ENCODE measurements around the gene KCNJ2. TPM values are rescaled to one million over a fixed set of nuclear protein-coding genes. Genes with fewer than 3 reads are reported as not detected.

KCNJ2 gene
- total and polyA plus RNA-seq, 4 donors = 0.47 to 2.7 (median 1.4) TPM

DNA sequence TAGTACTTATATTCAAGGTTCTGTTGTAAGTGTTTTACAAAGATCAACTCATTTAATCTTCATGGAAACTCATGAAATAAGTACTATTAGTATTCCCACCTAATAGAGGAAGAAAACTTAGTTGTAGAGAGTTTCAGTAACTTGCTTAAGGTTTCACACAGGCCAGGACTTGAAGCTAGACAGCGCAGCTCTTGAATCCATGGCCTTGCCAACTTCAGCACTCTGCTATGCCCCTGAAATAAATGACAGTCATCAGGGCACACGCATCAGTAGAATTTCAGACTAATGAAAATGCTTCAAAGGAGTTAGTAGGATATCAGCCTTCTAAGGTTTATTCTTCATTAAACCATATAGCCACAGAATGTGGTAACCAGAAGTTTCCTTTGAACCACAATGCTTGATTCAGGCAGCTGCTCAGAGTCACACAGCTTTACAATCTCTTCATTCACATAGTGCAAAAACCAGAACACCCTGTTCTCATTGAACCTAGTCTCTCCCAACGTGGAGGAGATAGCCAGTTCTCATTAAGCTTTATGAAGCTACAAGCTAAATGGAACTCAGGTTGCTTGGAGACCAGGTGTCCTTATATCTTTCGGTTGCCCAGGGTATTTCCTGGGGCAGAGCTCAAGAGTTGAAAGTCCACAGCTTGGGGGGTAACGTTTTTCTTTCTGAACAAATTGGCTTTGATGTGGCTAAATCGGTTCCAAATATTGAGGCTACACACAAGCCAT, 39.7 kb downstream of the KCNJ2 start:
- TF ChIP-seq HNF4A (conservative IDR thresholded peaks at IDR 0.05) = no peak
- TF ChIP-seq, protein P1, sequence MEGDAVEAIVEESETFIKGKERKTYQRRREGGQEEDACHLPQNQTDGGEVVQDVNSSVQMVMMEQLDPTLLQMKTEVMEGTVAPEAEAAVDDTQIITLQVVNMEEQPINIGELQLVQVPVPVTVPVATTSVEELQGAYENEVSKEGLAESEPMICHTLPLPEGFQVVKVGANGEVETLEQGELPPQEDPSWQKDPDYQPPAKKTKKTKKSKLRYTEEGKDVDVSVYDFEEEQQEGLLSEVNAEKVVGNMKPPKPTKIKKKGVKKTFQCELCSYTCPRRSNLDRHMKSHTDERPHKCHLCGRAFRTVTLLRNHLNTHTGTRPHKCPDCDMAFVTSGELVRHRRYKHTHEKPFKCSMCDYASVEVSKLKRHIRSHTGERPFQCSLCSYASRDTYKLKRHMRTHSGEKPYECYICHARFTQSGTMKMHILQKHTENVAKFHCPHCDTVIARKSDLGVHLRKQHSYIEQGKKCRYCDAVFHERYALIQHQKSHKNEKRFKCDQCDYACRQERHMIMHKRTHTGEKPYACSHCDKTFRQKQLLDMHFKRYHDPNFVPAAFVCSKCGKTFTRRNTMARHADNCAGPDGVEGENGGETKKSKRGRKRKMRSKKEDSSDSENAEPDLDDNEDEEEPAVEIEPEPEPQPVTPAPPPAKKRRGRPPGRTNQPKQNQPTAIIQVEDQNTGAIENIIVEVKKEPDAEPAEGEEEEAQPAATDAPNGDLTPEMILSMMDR (IDR thresholded peaks at IDR 0.05; ENCODE audit: low read depth, low read length, missing input control) = no peak
- TF ChIP-seq YY1 (IDR thresholded peaks at IDR 0.05) = no peak
- no peak for TF ChIP-seq FOXA2 (IDR thresholded peaks at IDR 0.05)
- TF ChIP-seq, protein P2, sequence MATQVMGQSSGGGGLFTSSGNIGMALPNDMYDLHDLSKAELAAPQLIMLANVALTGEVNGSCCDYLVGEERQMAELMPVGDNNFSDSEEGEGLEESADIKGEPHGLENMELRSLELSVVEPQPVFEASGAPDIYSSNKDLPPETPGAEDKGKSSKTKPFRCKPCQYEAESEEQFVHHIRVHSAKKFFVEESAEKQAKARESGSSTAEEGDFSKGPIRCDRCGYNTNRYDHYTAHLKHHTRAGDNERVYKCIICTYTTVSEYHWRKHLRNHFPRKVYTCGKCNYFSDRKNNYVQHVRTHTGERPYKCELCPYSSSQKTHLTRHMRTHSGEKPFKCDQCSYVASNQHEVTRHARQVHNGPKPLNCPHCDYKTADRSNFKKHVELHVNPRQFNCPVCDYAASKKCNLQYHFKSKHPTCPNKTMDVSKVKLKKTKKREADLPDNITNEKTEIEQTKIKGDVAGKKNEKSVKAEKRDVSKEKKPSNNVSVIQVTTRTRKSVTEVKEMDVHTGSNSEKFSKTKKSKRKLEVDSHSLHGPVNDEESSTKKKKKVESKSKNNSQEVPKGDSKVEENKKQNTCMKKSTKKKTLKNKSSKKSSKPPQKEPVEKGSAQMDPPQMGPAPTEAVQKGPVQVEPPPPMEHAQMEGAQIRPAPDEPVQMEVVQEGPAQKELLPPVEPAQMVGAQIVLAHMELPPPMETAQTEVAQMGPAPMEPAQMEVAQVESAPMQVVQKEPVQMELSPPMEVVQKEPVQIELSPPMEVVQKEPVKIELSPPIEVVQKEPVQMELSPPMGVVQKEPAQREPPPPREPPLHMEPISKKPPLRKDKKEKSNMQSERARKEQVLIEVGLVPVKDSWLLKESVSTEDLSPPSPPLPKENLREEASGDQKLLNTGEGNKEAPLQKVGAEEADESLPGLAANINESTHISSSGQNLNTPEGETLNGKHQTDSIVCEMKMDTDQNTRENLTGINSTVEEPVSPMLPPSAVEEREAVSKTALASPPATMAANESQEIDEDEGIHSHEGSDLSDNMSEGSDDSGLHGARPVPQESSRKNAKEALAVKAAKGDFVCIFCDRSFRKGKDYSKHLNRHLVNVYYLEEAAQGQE (IDR thresholded peaks at IDR 0.05) = no peak
- peaks cover 0 to 1% (median 0%) of the 10 kb centered on the region in 4 donors for H3K4me1 ChIP-seq (ENCODE audit: control insufficient read depth in 4 of 4, insufficient read depth in 4 of 4, low read length in 3 of 4)
- H3K27ac ChIP-seq (ENCODE audit: low read depth in 1 of 2, low read length in 2 of 2) = no peak overlapping the region
- no peaks in the 10 kb centered on the region for H3K36me3 ChIP-seq (ENCODE audit: control insufficient read depth in 4 of 4, insufficient read depth in 3 of 4, low read depth in 1 of 4, low read length in 3 of 4)
- no peak overlapping the region for H3K4me3 ChIP-seq (ENCODE audit: low read depth in 1 of 3, low read length in 3 of 3)
- DNase-seq (ENCODE audit: low spot score) = no peak
- H3K9me3 ChIP-seq (ENCODE audit: control insufficient read depth in 4 of 4, low read length in 3 of 4) = no peaks in the 10 kb centered on the region
- H3K27me3 ChIP-seq (ENCODE audit: control insufficient read depth in 4 of 4, insufficient read depth in 4 of 4, low read length in 3 of 4) = peaks cover 0 to 3% (median 0%) of the 10 kb centered on the region in 4 donors
- H3K9ac ChIP-seq (ENCODE audit: low read depth in 1 of 2, low read length in 2 of 2) = no peak overlapping the region
- 54% methylated on average over 6 of the region's 6 CpGs for WGBS

DNA sequence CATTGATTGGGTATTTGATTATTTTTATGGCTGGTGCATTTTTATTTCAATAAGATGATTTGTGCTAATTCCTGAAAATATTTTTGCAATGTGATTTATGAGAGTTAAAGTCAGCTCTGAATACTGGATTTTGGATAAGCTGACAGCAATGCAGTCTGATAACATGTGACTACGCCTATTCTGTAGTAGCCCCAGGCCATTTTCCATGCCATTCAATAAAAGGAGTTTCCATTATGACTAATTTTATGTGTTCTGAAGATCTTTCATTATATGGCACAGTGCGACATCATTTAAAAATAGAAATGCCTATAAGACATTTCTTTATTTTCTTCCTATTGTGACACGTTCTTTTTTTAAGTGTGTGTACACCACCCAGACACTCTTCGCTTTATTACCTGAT, 46.3 kb downstream of the KCNJ2 start:
- Histone ChIP-seq H3K27ac (ENCODE audit: low read depth in 1 of 2, low read length in 2 of 2) (no peak overlapping the region), H3K9ac (ENCODE audit: low read depth in 1 of 2, low read length in 2 of 2) (no peak overlapping the region), H3K4me1 (ENCODE audit: control insufficient read depth in 4 of 4, insufficient read depth in 4 of 4, low read length in 3 of 4) (no peaks in the 10 kb centered on the region), H3K4me3 (ENCODE audit: low read depth in 1 of 3, low read length in 3 of 3) (no peak overlapping the region), H3K9me3 (ENCODE audit: control insufficient read depth in 4 of 4, low read length in 3 of 4) (no peaks in the 10 kb centered on the region), H3K27me3 (ENCODE audit: control insufficient read depth in 4 of 4, insufficient read depth in 4 of 4, low read length in 3 of 4) (peaks cover 0 to 2% (median 0%) of the 10 kb centered on the region in 4 donors), H3K36me3 (ENCODE audit: control insufficient read depth in 4 of 4, insufficient read depth in 3 of 4, low read depth in 1 of 4, low read length in 3 of 4) (no peaks in the 10 kb centered on the region)
- 86% methylated on average over 4 of the region's 4 CpGs for WGBS
- no peak for DNase-seq (ENCODE audit: low spot score)
- TF ChIP-seq HNF4G (IDR thresholded peaks at IDR 0.05) (no peak), GABPA (IDR thresholded peaks at IDR 0.05 in 1 of 2, conservative IDR thresholded peaks at IDR 0.05 in 1 of 2) (no peak), SP1 (IDR thresholded peaks at IDR 0.05) (no peak)
- TF ChIP-seq, protein P3, sequence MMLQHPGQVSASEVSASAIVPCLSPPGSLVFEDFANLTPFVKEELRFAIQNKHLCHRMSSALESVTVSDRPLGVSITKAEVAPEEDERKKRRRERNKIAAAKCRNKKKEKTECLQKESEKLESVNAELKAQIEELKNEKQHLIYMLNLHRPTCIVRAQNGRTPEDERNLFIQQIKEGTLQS (IDR thresholded peaks at IDR 0.05) = no peak

DNA sequence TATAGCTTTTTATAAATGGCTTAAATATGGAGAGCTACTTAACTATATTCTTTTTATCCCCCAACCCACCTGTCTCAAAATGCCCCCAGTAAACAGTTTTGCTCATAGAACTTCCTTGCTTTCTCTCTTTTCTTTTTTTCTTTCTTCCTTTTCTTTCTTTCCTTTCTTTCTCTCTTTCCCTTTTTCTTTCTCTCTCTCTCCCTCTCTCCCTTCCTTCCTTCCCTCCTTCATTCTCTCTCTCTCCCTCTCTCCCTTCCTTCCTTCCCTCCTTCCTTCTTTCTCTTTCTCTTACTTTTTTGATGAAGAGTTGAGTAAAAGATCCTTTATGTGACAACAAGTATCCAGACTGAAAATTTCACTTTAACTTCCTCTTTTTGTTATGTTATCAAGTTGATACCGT, 48.2 kb downstream of the KCNJ2 start:
- no peak for DNase-seq (ENCODE audit: low spot score)
- 60% methylated on average over 1 of the region's 1 CpG for WGBS
- Histone ChIP-seq H3K9ac (ENCODE audit: low read depth in 1 of 2, low read length in 2 of 2) (no peak overlapping the region), H3K4me3 (ENCODE audit: low read depth in 1 of 3, low read length in 3 of 3) (no peak overlapping the region), H3K36me3 (ENCODE audit: control insufficient read depth in 4 of 4, insufficient read depth in 3 of 4, low read depth in 1 of 4, low read length in 3 of 4) (no peaks in the 10 kb centered on the region), H3K4me1 (ENCODE audit: control insufficient read depth in 4 of 4, insufficient read depth in 4 of 4, low read length in 3 of 4) (no peaks in the 10 kb centered on the region), H3K27ac (ENCODE audit: low read depth in 1 of 2, low read length in 2 of 2) (no peak overlapping the region), H3K9me3 (ENCODE audit: control insufficient read depth in 4 of 4, low read length in 3 of 4) (no peaks in the 10 kb centered on the region), H3K27me3 (ENCODE audit: control insufficient read depth in 4 of 4, insufficient read depth in 4 of 4, low read length in 3 of 4) (peaks cover 0 to 2% (median 0%) of the 10 kb centered on the region in 4 donors)
- TF ChIP-seq RXRA (IDR thresholded peaks at IDR 0.05) (no peak), TAF1 (conservative IDR thresholded peaks at IDR 0.05) (no peak), RAD21 (IDR thresholded peaks at IDR 0.05) (no peak), SP1 (IDR thresholded peaks at IDR 0.05) (no peak), JUND (IDR thresholded peaks at IDR 0.05) (no peak), GABPA (IDR thresholded peaks at IDR 0.05 in 1 of 2, conservative IDR thresholded peaks at IDR 0.05 in 1 of 2) (no peak), YY1 (IDR thresholded peaks at IDR 0.05) (no peak), EGR1 (IDR thresholded peaks at IDR 0.05; ENCODE audit: low read depth in 2 of 2) (no peak), HNF4G (IDR thresholded peaks at IDR 0.05) (no peak), FOXA2 (IDR thresholded peaks at IDR 0.05) (no peak), NR2F2 (IDR thresholded peaks at IDR 0.05) (no peak)
- TF ChIP-seq, protein P2 (IDR thresholded peaks at IDR 0.05) = no peak
- TF ChIP-seq, protein P1 (IDR thresholded peaks at IDR 0.05; ENCODE audit: low read depth, low read length, missing input control) = no peak
